C4-2B (cell line): Measurements from ENCODE around the gene ADCY2.

ENCODE experiments used
- CTCF ChIP-seq: fragments of 450-650 bp; conservative IDR thresholded peaks from 2 replicates; pipeline ENCODE4 v1.5.1; 2017; ENCODE audit warnings: mild to moderate bottlenecking
- ZFX ChIP-seq: fragments of 450-650 bp; IDR thresholded peaks from 2 replicates; pipeline ENCODE4 v1.6.1; 2017

DNA sequence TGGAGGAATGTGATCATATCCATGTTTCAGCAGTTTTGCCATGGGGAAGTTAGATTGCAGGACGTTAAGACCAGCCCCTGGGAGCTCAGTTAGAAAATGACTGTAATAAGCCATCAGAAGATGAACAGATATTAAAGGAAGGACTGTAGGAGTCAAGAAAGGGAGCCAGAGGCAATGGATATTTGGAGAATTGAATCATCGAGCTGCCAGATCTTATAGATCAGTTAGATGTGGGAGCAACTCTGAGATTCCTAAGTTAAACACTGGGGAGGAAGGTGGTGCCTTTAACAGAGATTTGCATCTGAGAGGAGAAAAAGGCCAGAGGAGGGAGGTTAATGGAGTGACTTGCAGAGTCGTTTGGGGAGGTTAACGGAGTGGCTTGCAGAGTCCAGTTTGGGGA, 96.4 kb downstream of the ADCY2 start:
- TF ChIP-seq CTCF = no peak
- TF ChIP-seq ZFX = no peak
